ENCODE data around the gene RREB1. TPM values are rescaled to one million over a fixed set of nuclear protein-coding genes. Genes with fewer than 3 reads are reported as not detected.

Gene RREB1
- total and polyA plus RNA-seq, 2 experiments from 2014 or later: 6.4 to 12.4 TPM

DNA sequence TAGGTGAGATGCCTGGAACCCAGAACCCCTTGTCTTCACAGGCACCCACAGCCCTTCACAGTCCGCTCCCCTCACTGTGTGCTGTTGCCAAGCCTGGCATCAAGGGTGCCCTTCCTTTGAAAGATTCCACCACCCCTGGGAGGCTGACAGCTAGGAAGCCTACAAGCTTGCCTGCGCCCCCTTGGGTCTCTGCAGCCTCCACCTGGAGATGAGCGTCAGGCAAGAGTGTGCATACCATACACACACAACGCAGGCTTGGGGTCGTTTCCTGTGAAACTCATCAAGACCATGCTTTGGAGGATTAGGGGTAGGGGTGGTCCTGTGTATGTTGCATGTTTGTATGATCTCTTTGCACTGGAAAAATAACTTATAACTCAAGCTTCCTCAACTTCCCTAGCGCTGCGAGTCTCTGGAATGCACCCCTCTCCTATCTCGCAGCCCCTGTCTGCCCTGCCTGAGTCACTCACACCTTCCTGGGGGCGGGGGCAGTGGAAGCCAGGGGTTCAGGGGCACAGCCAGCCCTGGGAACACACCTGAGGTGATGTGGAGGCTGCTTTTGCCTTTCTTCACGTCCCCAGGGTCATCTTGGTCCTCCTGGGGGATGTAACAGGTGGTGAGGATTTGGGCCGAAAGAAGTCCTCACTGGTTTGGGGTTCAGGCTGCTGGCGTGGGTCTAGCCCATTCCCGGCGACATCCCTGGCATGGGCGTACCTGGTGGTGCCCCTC, 138.1 kb downstream of the RREB1 start:
- H3K27me3 ChIP-seq (replicated peaks; ENCODE audit: insufficient read depth): no peaks in the 10 kb centered on the region
- H3K9me2 ChIP-seq (ENCODE audit: insufficient read depth): no peaks in the 10 kb centered on the region
- H3K36me3 ChIP-seq (ENCODE audit: low read depth): peaks cover 5% of the 10 kb centered on the region; the same call in 1 of the 2 replicates
- H3K4me1 ChIP-seq (ENCODE audit: insufficient read depth): peaks cover 16% of the 10 kb centered on the region
- H4K20me1 ChIP-seq (ENCODE audit: insufficient read depth): no peaks in the 10 kb centered on the region
- H3K9me3 ChIP-seq (ENCODE audit: low read depth): no peaks in the 10 kb centered on the region
- no peak overlapping the region for H3K27ac ChIP-seq
- no peak overlapping the region for H3K9ac ChIP-seq
- no peak overlapping the region for H2AFZ ChIP-seq
- peaks cover 26% of the 10 kb centered on the region for H3F3A ChIP-seq (ENCODE audit: insufficient read depth)
- in situ Hi-C loops (cut with MboI): loop anchor here (10.0 kb wide), 2 partner anchors 141 to 521 kb away; partner anchors contain the start of gene RREB1
- no peak overlapping the region for H3K4me2 ChIP-seq (ENCODE audit: unreplicated experiment)
- 94 to 95% methylated on average over 15 of the region's 15 CpGs for WGBS, 2 experiments (ENCODE audit: low coverage in 1 of 2, low lambda C conversion rate in 2 of 2, missing lambda C conversion rate in 2 of 2)
- DNase-seq: no peak
- TF ChIP-seq EZH2 (IDR thresholded peaks at IDR 0.05; ENCODE audit: insufficient read depth, poor library complexity, severe bottlenecking) (no peak), EZH2phosphoT487 (IDR thresholded peaks at IDR 0.05; ENCODE audit: insufficient read depth, low read depth) (no peak)
- no peak overlapping the region for H3K4me3 ChIP-seq
- H3K79me2 ChIP-seq (ENCODE audit: insufficient read depth): peaks cover 30% of the 10 kb centered on the region

DNA sequence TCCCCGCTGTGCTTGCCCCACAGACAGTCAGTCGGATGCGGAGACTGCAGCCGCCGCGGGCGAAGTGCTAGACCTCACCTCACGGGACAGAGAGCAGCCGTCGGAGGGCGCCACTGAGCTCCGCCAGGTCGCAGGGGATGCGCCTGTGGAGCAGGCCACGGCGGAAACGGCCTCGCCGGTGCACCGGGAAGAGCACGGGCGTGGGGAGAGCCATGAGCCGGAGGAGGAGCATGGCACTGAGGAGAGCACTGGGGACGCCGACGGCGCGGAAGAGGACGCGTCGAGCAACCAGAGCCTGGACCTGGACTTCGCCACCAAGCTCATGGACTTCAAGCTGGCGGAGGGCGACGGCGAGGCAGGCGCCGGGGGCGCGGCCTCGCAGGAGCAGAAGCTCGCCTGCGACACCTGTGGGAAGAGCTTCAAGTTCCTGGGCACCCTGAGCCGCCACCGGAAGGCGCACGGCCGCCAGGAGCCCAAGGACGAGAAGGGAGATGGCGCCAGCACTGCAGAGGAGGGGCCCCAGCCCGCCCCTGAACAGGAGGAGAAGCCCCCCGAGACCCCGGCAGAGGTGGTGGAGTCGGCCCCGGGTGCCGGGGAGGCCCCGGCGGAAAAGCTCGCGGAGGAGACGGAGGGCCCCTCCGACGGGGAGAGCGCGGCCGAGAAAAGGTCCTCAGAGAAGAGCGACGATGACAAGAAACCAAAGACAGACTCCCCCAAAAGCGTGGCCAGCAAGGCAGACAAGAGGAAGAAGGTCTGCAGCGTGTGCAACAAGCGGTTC, 138.8 kb downstream of the RREB1 start:
- in situ Hi-C loops (cut with MboI): loop anchor here (10.0 kb wide), 2 partner anchors 142 to 522 kb away; partner anchors contain the start of gene RREB1
- TF ChIP-seq EZH2phosphoT487 (IDR thresholded peaks at IDR 0.05; ENCODE audit: insufficient read depth, low read depth): no peak
- no peak for TF ChIP-seq EZH2 (IDR thresholded peaks at IDR 0.05; ENCODE audit: insufficient read depth, poor library complexity, severe bottlenecking)
- peaks cover 12% of the 10 kb centered on the region; the same call in 1 of the 2 replicates for H3K36me3 ChIP-seq (ENCODE audit: low read depth)
- DNase-seq: no peak
- no peak overlapping the region for H2AFZ ChIP-seq
- H3K4me1 ChIP-seq (ENCODE audit: insufficient read depth): peaks cover 16% of the 10 kb centered on the region
- no peaks in the 10 kb centered on the region for H3K27me3 ChIP-seq (replicated peaks; ENCODE audit: insufficient read depth)
- no peaks in the 10 kb centered on the region for H3K9me3 ChIP-seq (ENCODE audit: low read depth)
- no peak overlapping the region for H3K27ac ChIP-seq
- H3K4me2 ChIP-seq (ENCODE audit: unreplicated experiment): no peak overlapping the region
- 95 to 96% methylated on average over 46 to 71 of the region's 71 CpGs for WGBS, 2 experiments (ENCODE audit: low coverage in 1 of 2, low lambda C conversion rate in 2 of 2, missing lambda C conversion rate in 2 of 2)
- no peak overlapping the region for H3K9ac ChIP-seq
- no peaks in the 10 kb centered on the region for H3K9me2 ChIP-seq (ENCODE audit: insufficient read depth)
- H3F3A ChIP-seq (ENCODE audit: insufficient read depth): peaks cover 32% of the 10 kb centered on the region
- no peaks in the 10 kb centered on the region for H4K20me1 ChIP-seq (ENCODE audit: insufficient read depth)
- H3K4me3 ChIP-seq: no peak overlapping the region
- H3K79me2 ChIP-seq (ENCODE audit: insufficient read depth): peaks cover 22% of the 10 kb centered on the region

DNA sequence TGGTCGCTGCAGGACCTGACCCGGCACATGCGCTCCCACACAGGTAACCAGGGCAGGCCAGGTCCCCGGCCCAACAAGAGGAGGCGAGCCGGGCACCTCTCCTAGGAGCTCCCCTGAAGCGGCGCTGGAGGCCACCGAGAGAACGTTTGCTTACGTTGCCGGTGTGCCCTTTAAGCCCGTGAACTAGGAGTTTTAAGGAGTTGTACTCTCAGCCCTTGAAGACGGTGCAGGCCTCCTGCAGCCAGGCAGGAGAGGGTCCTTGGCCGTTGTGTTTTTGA, 139.4 kb downstream of the RREB1 start:
- WGBS, 2 experiments (ENCODE audit: low coverage in 1 of 2, low lambda C conversion rate in 2 of 2, missing lambda C conversion rate in 2 of 2): 89 to 97% methylated on average over 15 of the region's 15 CpGs
- in situ Hi-C loops (cut with MboI): loop anchor here (10.0 kb wide), 2 partner anchors 142 to 522 kb away; partner anchors contain the start of gene RREB1
- no peak for TF ChIP-seq EZH2phosphoT487 (IDR thresholded peaks at IDR 0.05; ENCODE audit: insufficient read depth, low read depth)
- no peak for TF ChIP-seq EZH2 (IDR thresholded peaks at IDR 0.05; ENCODE audit: insufficient read depth, poor library complexity, severe bottlenecking)

DNA sequence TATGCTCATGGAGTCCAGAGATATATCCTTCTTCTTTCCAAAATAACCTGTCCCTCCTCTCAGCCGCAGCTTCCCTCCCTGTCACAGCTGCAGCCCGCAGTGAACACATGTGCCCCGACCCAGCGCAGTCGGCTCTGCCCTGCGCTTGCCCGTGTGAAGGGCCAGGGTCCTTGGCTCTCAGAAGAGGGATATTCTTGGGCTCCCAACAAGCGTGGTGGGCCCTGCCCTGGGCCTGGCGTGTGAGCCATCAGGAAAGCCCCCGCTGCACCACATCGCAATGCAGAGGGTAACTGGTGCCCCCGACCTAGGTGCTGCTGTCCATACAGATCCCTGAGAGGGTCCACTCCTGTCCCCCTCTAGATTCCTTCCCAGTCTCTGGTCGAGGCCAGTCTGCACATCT, 140.1 kb downstream of the RREB1 start:
- in situ Hi-C loops (cut with MboI): loop anchor here (10.0 kb wide), 2 partner anchors 143 to 523 kb away; partner anchors contain the start of gene RREB1
- DNase-seq: no peak
- no peak overlapping the region for H3K9ac ChIP-seq

More for the DNA sequence above, 139.4 kb downstream of the RREB1 start:
- H3K79me2 ChIP-seq (ENCODE audit: insufficient read depth): peaks cover 17% of the 10 kb centered on the region
- H3K9me2 ChIP-seq (ENCODE audit: insufficient read depth): no peaks in the 10 kb centered on the region
- peaks cover 17% of the 10 kb centered on the region; the same call in 1 of the 2 replicates for H3K36me3 ChIP-seq (ENCODE audit: low read depth)
- peaks cover 27% of the 10 kb centered on the region for H3F3A ChIP-seq (ENCODE audit: insufficient read depth)
- no peak overlapping the region for H2AFZ ChIP-seq
- no peak overlapping the region for H3K4me3 ChIP-seq
- H3K27ac ChIP-seq: no peak overlapping the region
- no peak for DNase-seq
- H4K20me1 ChIP-seq (ENCODE audit: insufficient read depth): no peaks in the 10 kb centered on the region
- H3K4me2 ChIP-seq (ENCODE audit: unreplicated experiment): no peak overlapping the region
- no peak overlapping the region for H3K9ac ChIP-seq
- H3K4me1 ChIP-seq (ENCODE audit: insufficient read depth): peaks cover 13% of the 10 kb centered on the region
- H3K9me3 ChIP-seq (ENCODE audit: low read depth): no peaks in the 10 kb centered on the region
- H3K27me3 ChIP-seq (replicated peaks; ENCODE audit: insufficient read depth): no peaks in the 10 kb centered on the region

More for the DNA sequence above, 140.1 kb downstream of the RREB1 start:
- Histone ChIP-seq H3K4me1 (ENCODE audit: insufficient read depth) (peaks cover 6% of the 10 kb centered on the region), H3K9me3 (ENCODE audit: low read depth) (no peaks in the 10 kb centered on the region), H2AFZ (no peak overlapping the region), H3K79me2 (ENCODE audit: insufficient read depth) (peaks cover 15% of the 10 kb centered on the region), H3K27me3 (replicated peaks; ENCODE audit: insufficient read depth) (no peaks in the 10 kb centered on the region), H3K9me2 (ENCODE audit: insufficient read depth) (no peaks in the 10 kb centered on the region), H3K27ac (no peak overlapping the region), H4K20me1 (ENCODE audit: insufficient read depth) (no peaks in the 10 kb centered on the region), H3K36me3 (ENCODE audit: low read depth) (peaks cover 22% of the 10 kb centered on the region; the same call in 1 of the 2 replicates), H3K4me3 (no peak overlapping the region), H3K4me2 (ENCODE audit: unreplicated experiment) (no peak overlapping the region), H3F3A (ENCODE audit: insufficient read depth) (peaks cover 20% of the 10 kb centered on the region)
- TF ChIP-seq EZH2 (IDR thresholded peaks at IDR 0.05; ENCODE audit: insufficient read depth, poor library complexity, severe bottlenecking): no peak
- no peak for TF ChIP-seq EZH2phosphoT487 (IDR thresholded peaks at IDR 0.05; ENCODE audit: insufficient read depth, low read depth)
- WGBS, 2 experiments (ENCODE audit: low coverage in 1 of 2, low lambda C conversion rate in 2 of 2, missing lambda C conversion rate in 2 of 2): 90% methylated on average over 13 of the region's 13 CpGs
